Kidney (tissue), 14 donors: Measurements from ENCODE around the gene NLGN1. TPM values are rescaled to one million over a fixed set of nuclear protein-coding genes. Genes with fewer than 3 reads are reported as not detected.
"Not testable (repeated sequence)": the region's sequence is repeated elsewhere in the genome, so short reads cannot be mapped to it uniquely, and the experiment has no call there.

Experiments used
- DNase-seq, 5 donors: peaks; one replicate each; pipeline ENCODE4 v3.0.0-alpha.2; 2013 to 2020
- FAIRE-seq: peaks from 2 replicates; lab custom pipeline; 2012; peaks lifted over from hg19 to GRCh38; lab: Jason Lieb, UNC
- H3K27ac ChIP-seq, 2 donors: one replicate each; pipeline ENCODE4 v1.7.0; 2013; ENCODE audit warnings: low read depth in 2 of 2, low read length in 2 of 2, inconsistent platforms in 1 of 2
- H3K27me3 ChIP-seq: one replicate; pipeline ENCODE4 v1.7.1; 2013; ENCODE audit warnings: low read length, inconsistent platforms; ENCODE audit not compliant: control insufficient read depth, insufficient read depth
- H3K36me3 ChIP-seq, 3 donors: one replicate each; pipeline versions ENCODE4 v1.7.0 to v1.7.1; 2013; ENCODE audit warnings: low read length in 3 of 3, control low read depth in 1 of 3, inconsistent platforms in 1 of 3; ENCODE audit not compliant: insufficient read depth in 3 of 3, control insufficient read depth in 2 of 3
- H3K4me1 ChIP-seq, 3 donors: one replicate each; pipeline versions ENCODE4 v1.7.0 to v1.7.1; 2013; ENCODE audit warnings: low read length in 3 of 3, inconsistent platforms in 1 of 3, low read depth in 1 of 3; ENCODE audit not compliant: control insufficient read depth in 2 of 3, insufficient read depth in 2 of 3
- H3K4me3 ChIP-seq, 3 donors: one replicate each; pipeline versions ENCODE4 v1.7.0 to v1.8.1; 2013; ENCODE audit warnings: low read length in 3 of 3, control low read depth in 1 of 3, inconsistent platforms in 1 of 3
- H3K9ac ChIP-seq, 3 donors: one replicate each; pipeline versions ENCODE4 v1.7.0 to v1.7.1; 2013; ENCODE audit warnings: low read length in 3 of 3, control low read depth in 1 of 3, inconsistent platforms in 1 of 3
- H3K9me3 ChIP-seq, 3 donors: one replicate each; pipeline versions ENCODE4 v1.7.0 to v1.7.1; 2013; ENCODE audit warnings: low read length in 3 of 3, control low read depth in 1 of 3, inconsistent platforms in 1 of 3; ENCODE audit not compliant: control insufficient read depth in 2 of 3, insufficient read depth in 1 of 3
- intact Hi-C: fragments of 100-400 bp; cut with DNase I; formaldehyde crosslinking; loops from one replicate; pipeline ENCODE4 v1.11.1; 2022
- polyA plus RNA-seq: library from polyadenylated mRNA; stranded (reverse); fragments of 350-450 nt; fragmentation: Illumina TruSeq; extraction: RNeasy Lipid Tissue Mini Kit (QIAGEN cat#74804); gene quantifications from one replicate; pipeline ENCODE4 v1.2.3, GENCODE V29; 2014; ENCODE audit warnings: low read depth, low replicate concordance; ENCODE audit not compliant: insufficient read depth
- total RNA-seq: library from RNA; stranded (reverse); fragmentation: NEBNext Ultra II Directional; extraction: Animal tissue kit (Norgen Biotek cat#: 25700); gene quantifications from one replicate; pipeline ENCODE4 v1.2.1, GENCODE V29; 2021
- TF ChIP-seq, protein P1 (sequence below): IDR thresholded peaks from 3 replicates; pipeline ENCODE4 v1.5.1; 2012; ENCODE audit warnings: mild to moderate bottlenecking, moderate library complexity, borderline replicate concordance; ENCODE audit not compliant: insufficient read depth; ENCODE audit errors: extremely low read depth
- donor health status: control.
- donor health status: control.
- donor health status: control.
- donor health status: control.
- donor health status: control.
- donor health status: DM: yes; HTN: yes; CAD: no.
- donor health status: Normal renal cell carcinoma (clear cell type).

Gene NLGN1
- total and polyA plus RNA-seq, 2 donors from 2014 or later: 0.49 to 19.4 TPM

- H3K27me3 ChIP-seq: no peaks in the 10 kb centered on the region
Observed at GRCh38 chr3:173529062-173529711, 131.6 kb downstream of the NLGN1 start.

DNA sequence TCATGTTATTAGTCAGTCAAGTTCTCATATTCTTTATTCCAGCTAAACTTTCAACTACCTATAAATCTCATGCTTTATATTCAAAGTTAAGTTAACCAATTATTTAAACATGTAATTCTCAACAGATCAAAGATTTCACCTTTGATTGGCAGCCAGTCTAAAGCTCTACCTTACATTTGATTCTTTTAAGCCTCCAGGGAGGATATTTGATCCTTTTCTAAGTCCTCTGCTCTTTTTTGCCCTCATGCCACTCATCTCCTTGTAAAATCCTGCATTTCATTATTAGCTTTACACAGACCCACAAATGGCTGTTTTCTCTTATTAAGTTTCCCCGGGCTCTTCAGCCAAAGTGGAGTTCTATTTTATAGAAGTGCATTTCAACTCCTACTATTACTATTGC is 134.1 kb downstream of the NLGN1 start:
- Histone ChIP-seq H3K36me3 (no peaks in the 10 kb centered on the region), H3K9me3 (no peaks in the 10 kb centered on the region), H3K9ac (no peak overlapping the region), H3K4me3 (no peak overlapping the region), H3K27ac (no peak overlapping the region), H3K27me3 (no peaks in the 10 kb centered on the region), H3K4me1 (no peaks in the 10 kb centered on the region)
- intact Hi-C loops: no loop called here
- FAIRE-seq (no peak), DNase-seq (no peak)
- TF ChIP-seq, protein P1, sequence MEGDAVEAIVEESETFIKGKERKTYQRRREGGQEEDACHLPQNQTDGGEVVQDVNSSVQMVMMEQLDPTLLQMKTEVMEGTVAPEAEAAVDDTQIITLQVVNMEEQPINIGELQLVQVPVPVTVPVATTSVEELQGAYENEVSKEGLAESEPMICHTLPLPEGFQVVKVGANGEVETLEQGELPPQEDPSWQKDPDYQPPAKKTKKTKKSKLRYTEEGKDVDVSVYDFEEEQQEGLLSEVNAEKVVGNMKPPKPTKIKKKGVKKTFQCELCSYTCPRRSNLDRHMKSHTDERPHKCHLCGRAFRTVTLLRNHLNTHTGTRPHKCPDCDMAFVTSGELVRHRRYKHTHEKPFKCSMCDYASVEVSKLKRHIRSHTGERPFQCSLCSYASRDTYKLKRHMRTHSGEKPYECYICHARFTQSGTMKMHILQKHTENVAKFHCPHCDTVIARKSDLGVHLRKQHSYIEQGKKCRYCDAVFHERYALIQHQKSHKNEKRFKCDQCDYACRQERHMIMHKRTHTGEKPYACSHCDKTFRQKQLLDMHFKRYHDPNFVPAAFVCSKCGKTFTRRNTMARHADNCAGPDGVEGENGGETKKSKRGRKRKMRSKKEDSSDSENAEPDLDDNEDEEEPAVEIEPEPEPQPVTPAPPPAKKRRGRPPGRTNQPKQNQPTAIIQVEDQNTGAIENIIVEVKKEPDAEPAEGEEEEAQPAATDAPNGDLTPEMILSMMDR: no peak

More at GRCh38 chr3:173529062-173529711, 131.6 kb downstream of the NLGN1 start:
- no peak for FAIRE-seq
- intact Hi-C loops: no loop called here
- peaks cover 0 to 2% (median 0%) of the 10 kb centered on the region in 3 donors for H3K9me3 ChIP-seq
- TF ChIP-seq, protein P1: peak; percentile 63
- H3K9ac ChIP-seq: no peak overlapping the region
- peak in 3 of 5 donors; percentile 10 to 31 (median 21) for DNase-seq
- H3K36me3 ChIP-seq: no peaks in the 10 kb centered on the region
- no peaks in the 10 kb centered on the region for H3K4me1 ChIP-seq
- no peak overlapping the region for H3K4me3 ChIP-seq
- no peak overlapping the region for H3K27ac ChIP-seq

GRCh38 chr3:173538410-173538809 is 140.9 kb downstream of the NLGN1 start:
- intact Hi-C loops: no loop called here
- Histone ChIP-seq H3K36me3 (no peaks in the 10 kb centered on the region), H3K4me1 (peaks cover 0 to 3% (median 0%) of the 10 kb centered on the region in 3 donors), H3K9ac (no peak overlapping the region), H3K27ac (no peak overlapping the region), H3K4me3 (no peak overlapping the region), H3K9me3 (no peaks in the 10 kb centered on the region), H3K27me3 (no peaks in the 10 kb centered on the region)
- TF ChIP-seq, protein P1: no peak
- no peak for DNase-seq
- FAIRE-seq: no peak

GRCh38 chr3:173545590-173545989 is 148.0 kb downstream of the NLGN1 start:
- H3K27ac ChIP-seq, intact Hi-C loops, FAIRE-seq, H3K36me3 ChIP-seq, H3K4me1 ChIP-seq, H3K9ac ChIP-seq, DNase-seq, H3K9me3 ChIP-seq, H3K4me3 ChIP-seq, H3K27me3 ChIP-seq: not testable (repeated sequence)
